Mucosa of gallbladder (tissue), 1 donor: ENCODE measurements around the gene TRPV4. TPM values are rescaled to one million over a fixed set of nuclear protein-coding genes. Genes with fewer than 3 reads are reported as not detected.

Source experiments
- DNase-seq: peaks from one replicate; pipeline ENCODE4 v3.0.0-alpha.2; 2020; ENCODE audit warnings: low spot score
- total RNA-seq: library from RNA; stranded (reverse); gene quantifications from one replicate; pipeline ENCODE4 v1.2.1, GENCODE V29; 2021
- donor health status: DM: no; HTN: no; CAD: no.

Gene TRPV4
- total RNA-seq, 1 donor from 2014 or later, result 2.1 TPM

GRCh38 chr12:109763201-109763841 is 69.9 kb downstream of the TRPV4 start:
- no peak for DNase-seq

DNA sequence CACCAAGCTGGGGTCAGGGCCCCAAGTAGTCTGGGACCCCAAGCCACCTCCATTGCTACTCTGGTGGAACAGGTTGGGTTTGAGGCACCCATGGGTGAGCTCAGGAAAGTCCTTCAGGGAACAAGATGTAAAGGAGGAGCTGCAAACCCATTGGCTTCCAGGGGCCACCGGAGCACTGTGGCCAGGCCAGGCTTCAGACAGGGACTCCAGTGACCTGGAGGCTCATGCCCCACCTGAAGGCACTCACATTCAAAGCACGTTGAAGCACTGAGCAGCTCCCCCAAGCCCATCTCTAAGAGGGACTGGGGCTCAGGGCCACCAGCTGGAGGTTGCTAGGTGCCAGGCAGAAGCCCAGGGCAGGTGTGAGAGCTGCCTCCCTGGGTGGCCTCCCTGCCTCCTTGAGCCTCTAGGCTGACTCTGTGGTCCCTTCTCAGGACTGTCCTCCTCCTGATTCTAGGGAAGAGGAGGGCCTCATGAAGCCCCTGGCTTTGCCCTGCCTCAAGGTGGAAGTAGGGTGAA is 70.5 kb downstream of the TRPV4 start:
- no peak for DNase-seq

GRCh38 chr12:109762071-109762672 is 71.0 kb downstream of the TRPV4 start:
- no peak for DNase-seq

GRCh38 chr12:109760930-109761921 is 72.0 kb downstream of the TRPV4 start:
- DNase-seq, result no peak

GRCh38 chr12:109760031-109760929 is 72.9 kb downstream of the TRPV4 start:
- DNase-seq, result no peak

DNA sequence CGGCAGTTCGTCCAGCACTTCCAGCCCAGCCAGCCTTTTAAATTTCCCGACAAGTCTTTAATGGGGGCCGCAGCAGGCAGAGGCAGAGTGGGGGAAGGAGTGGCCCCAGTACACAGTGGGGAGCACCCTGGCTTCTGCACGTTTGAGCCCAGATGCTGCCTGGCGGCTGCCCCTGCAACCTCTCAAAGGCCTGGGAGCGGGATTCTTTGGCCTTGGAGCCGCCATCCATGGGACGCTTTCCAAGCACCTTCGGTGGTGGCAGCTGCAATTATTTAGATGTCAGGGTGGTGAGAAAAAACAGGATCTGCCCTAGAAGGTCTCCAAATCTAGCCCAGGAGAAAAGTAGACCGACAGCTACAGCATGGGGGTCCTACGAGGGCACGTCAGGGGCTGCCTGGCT is 73.6 kb downstream of the TRPV4 start:
- no peak for DNase-seq

- DNase-seq, result no peak
Measured at GRCh38 chr12:109758426-109759420, 74.5 kb downstream of the TRPV4 start.

DNA sequence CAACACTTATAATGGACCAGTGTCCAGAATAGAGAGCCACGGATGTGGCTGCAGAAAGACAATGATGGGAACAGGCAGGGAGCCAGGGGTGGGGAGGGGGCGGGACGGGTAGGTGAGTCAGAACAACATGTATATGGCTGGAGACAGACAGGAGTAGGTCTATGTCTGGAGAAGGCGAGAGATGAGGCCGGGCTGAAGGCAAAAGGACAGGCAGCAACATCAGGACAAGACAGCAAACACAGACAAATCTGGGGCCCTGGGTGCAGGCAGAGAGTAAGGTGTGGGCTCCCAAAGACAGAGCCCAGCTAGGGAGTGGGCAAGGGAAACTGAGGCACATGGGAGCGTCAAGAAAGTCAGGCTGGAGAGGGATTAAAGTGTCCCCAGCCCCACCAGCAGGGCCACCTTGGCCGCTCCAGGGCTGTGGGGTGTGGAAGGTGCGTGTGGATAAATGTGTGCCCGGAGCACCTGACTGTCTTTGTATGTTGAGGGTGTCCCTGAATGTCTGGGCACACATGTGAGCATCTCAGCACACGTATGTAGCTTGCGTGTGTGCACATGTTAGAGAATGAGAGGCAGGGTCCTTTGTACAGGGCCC is 75.4 kb downstream of the TRPV4 start:
- no peak for DNase-seq

- no peak for DNase-seq
Measured at GRCh38 chr12:109756457-109756856, 76.7 kb downstream of the TRPV4 start.

GRCh38 chr12:109753959-109754358 is 79.2 kb downstream of the TRPV4 start:
- no peak for DNase-seq

GRCh38 chr12:109753054-109753401 is 80.2 kb downstream of the TRPV4 start:
- DNase-seq, result no peak

- no peak for DNase-seq
Measured at GRCh38 chr12:109752117-109753053, 80.8 kb downstream of the TRPV4 start.

DNA sequence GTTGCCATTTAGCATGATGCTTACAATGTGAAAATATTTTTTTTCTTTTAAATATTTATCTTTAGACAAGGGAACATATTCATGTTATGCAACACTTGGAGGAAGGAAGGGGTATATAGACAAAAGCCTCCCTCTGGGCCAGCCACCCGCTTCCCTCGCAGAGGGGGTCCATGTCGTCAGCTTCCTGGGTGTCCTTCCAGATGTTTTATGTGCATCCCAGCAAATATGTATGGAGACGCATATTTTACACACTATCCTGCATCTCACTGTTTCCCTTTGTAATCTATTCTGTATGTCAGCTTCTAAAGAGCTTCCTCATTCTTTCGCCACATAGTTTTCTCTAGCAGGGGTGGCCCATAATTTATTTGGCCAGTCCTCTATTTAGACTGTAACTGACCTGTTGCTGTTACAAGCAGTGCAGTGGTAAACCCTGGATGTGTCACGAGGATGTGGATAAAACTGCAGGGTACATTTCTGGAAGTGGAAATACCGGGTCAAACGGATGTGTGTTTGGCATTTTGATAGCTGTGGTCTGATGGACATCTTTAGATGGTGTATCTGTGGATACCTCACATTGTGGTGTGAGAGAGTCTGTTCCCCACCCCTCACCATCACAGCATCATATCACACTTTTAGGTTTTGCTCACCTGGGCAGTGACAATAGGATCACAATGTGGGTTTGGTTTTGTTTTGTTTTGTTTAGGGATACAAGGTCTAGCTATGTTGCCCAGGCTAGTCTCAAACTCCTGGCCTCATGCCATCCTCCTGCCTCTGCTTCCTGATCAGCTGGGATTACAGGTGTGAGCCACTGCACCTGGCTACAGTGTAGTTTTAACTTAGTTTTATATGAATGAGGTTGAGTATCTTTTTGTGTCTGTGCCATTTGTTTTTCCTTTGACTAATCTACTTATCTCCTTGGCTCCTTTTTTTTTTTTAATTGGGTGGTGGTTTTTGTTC is 87.9 kb downstream of the TRPV4 start:
- no peak for DNase-seq

DNA sequence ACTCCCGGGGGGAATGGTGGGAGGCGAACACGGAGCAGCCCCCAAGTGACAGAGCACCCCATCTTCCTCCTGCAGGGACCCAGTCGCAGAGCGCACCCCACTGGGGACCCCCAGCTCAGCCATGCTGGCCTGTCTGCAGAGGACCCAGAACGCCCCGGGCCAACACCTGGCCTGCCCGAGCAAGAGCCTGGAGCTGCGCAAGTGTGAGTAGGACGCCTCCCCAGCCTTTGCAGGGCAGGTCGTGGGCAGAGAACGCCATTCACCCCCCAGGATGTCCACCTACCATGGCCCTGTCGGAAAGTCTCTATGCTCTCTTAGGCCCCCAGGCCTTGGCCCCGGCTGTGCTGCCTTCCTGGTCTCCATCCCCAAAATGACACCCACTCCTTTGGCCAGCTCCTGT is 89.2 kb downstream of the TRPV4 start:
- DNase-seq, result no peak

GRCh38 chr12:109743076-109743910 is 89.9 kb downstream of the TRPV4 start:
- no peak for DNase-seq

- no peak for DNase-seq
Measured at GRCh38 chr12:109741970-109742703, 91.1 kb downstream of the TRPV4 start.
